Lower lobe of right lung (tissue), 2 donors: ENCODE measurements around the gene SCEL. TPM values are rescaled to one million over a fixed set of nuclear protein-coding genes. Genes with fewer than 3 reads are reported as not detected.
A peak's percentile ranks its signal among the peaks of the same experiment; 100 is the strongest.

Source experiments
- ATAC-seq, 2 donors: fragments of 200-7000 bp; cut with Tn5 transposase; one replicate each; pipeline ENCODE4 v1.9.1; 2020 to 2022; ENCODE audit warnings: mild to moderate bottlenecking in 2 of 2, moderate library complexity in 2 of 2
- DNase-seq: peaks from one replicate; pipeline ENCODE4 v3.0.0-alpha.2; 2020
- H3K27ac ChIP-seq: fragments of 200-600 bp; one replicate; pipeline ENCODE4 v1.8.0; 2022
- H3K27me3 ChIP-seq: fragments of 200-600 bp; one replicate; pipeline ENCODE4 v1.8.0; 2022; ENCODE audit warnings: low read depth
- H3K36me3 ChIP-seq: fragments of 200-600 bp; one replicate; pipeline ENCODE4 v1.8.0; 2022; ENCODE audit warnings: mild to moderate bottlenecking
- H3K4me1 ChIP-seq: fragments of 200-600 bp; one replicate; pipeline ENCODE4 v1.8.0; 2022
- H3K4me3 ChIP-seq: fragments of 200-600 bp; one replicate; pipeline ENCODE4 v1.8.0; 2022; ENCODE audit warnings: mild to moderate bottlenecking
- H3K9me3 ChIP-seq: fragments of 200-600 bp; one replicate; pipeline ENCODE4 v1.8.0; 2022
- CTCF ChIP-seq: fragments of 200-600 bp; IDR thresholded peaks from one replicate; pipeline ENCODE4 v1.8.0; 2022; ENCODE audit warnings: antibody characterized with exemption, mild to moderate bottlenecking
- intact Hi-C: fragments of 100-400 bp; cut with DNase I; formaldehyde crosslinking; loops from one replicate; pipeline ENCODE4 v1.11.0; 2022
- total RNA-seq: library from RNA; stranded (reverse); fragmentation: NEBNext Ultra II Directional; extraction: Animal tissue kit (Norgen Biotek cat#: 25700); gene quantifications from one replicate; pipeline ENCODE4 v1.2.1, GENCODE V29; 2021
- donor health status: DM: no; HTN: yes; CAD: no; lungs with severe emphysema.

Gene SCEL
- total RNA-seq, 1 donor from 2014 or later = 54.8 TPM

- TF ChIP-seq CTCF = no peak
- no peak overlapping the region for H3K4me3 ChIP-seq
- peak; percentile 77 for DNase-seq
- no peaks in the 10 kb centered on the region for H3K36me3 ChIP-seq
- peak overlapping the region; percentile 70 for H3K27ac ChIP-seq
- H3K9me3 ChIP-seq = no peaks in the 10 kb centered on the region
- peak; percentile 98 for ATAC-seq
- no peaks in the 10 kb centered on the region for H3K27me3 ChIP-seq
- intact Hi-C loops = no loop called here
- no peaks in the 10 kb centered on the region for H3K4me1 ChIP-seq
Measured at GRCh38 chr13:77521595-77522367, 13.7 kb upstream of the SCEL start.

DNA sequence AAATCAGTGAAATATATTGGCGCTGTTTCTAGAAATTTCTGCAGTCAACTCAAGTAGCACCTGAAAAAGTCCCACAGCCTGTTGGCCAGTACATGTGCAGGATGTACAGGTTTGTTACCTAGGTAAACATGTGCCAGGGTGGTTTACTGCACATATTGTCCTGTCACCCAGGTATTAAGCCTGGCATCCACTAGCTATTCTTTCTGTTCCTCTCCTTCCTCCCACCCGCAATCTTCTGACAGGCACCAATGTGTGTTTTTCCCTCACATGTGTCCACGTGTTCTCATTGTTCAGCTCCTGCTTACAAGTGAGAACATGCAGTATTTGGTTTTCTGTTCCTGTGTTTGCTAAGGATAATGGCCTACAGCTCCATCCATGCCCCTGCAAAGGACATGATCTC is 13.1 kb upstream of the SCEL start:
- H3K27ac ChIP-seq = peak overlapping the region; percentile 70
- no peaks in the 10 kb centered on the region for H3K27me3 ChIP-seq
- no peaks in the 10 kb centered on the region for H3K9me3 ChIP-seq
- no peaks in the 10 kb centered on the region for H3K4me1 ChIP-seq
- TF ChIP-seq CTCF = no peak
- no peak for DNase-seq
- peak; percentile 90 to 91 for ATAC-seq
- no peak overlapping the region for H3K4me3 ChIP-seq
- no peaks in the 10 kb centered on the region for H3K36me3 ChIP-seq
- intact Hi-C loops = no loop called here

- Histone ChIP-seq H3K9me3 (no peaks in the 10 kb centered on the region), H3K36me3 (no peaks in the 10 kb centered on the region), H3K4me1 (no peaks in the 10 kb centered on the region), H3K4me3 (no peak overlapping the region), H3K27ac (peak overlapping the region; percentile 70), H3K27me3 (no peaks in the 10 kb centered on the region)
- TF ChIP-seq CTCF = no peak
- intact Hi-C loops = no loop called here
- DNase-seq = no peak
- ATAC-seq = no peak
Measured at GRCh38 chr13:77523386-77523785, 12.1 kb upstream of the SCEL start.

- H3K27me3 ChIP-seq = no peaks in the 10 kb centered on the region
- no peak for TF ChIP-seq CTCF
- no peak for DNase-seq
- H3K9me3 ChIP-seq = no peaks in the 10 kb centered on the region
- no peaks in the 10 kb centered on the region for H3K4me1 ChIP-seq
- no peak overlapping the region for H3K4me3 ChIP-seq
- H3K36me3 ChIP-seq = no peaks in the 10 kb centered on the region
- ATAC-seq = no peak
- H3K27ac ChIP-seq = no peak overlapping the region
- intact Hi-C loops = no loop called here
Measured at GRCh38 chr13:77523834-77524728, 11.4 kb upstream of the SCEL start.

DNA sequence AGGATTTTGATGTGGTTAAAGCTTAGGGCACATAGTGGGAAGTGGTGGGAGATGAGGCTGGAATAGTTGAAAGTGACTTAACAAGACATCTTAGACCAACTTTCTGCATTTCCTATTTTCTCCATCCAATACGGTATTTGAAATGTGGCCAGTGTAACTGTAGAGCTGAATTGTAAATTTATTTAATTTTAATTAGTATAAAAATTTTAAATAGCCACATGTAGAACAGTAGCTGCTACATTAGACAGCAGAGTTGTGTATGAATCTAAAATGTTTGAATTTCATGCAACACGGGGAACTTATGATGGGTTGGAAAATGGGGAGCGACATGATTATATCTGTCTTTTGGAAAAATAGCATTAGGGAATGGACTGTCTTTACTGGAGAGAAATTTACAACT is 7.1 kb upstream of the SCEL start:
- DNase-seq = no peak
- TF ChIP-seq CTCF = no peak
- Histone ChIP-seq H3K4me3 (no peak overlapping the region), H3K9me3 (no peaks in the 10 kb centered on the region), H3K27ac (no peak overlapping the region), H3K36me3 (no peaks in the 10 kb centered on the region), H3K4me1 (no peaks in the 10 kb centered on the region), H3K27me3 (no peaks in the 10 kb centered on the region)
- ATAC-seq = no peak
- intact Hi-C loops = no loop called here
